ENCODE results near the gene FOXP1.

GRCh38 chr3:71228156-71228866 lies 355.2 kb downstream of the FOXP1 start:
- TF ChIP-seq, protein P1, sequence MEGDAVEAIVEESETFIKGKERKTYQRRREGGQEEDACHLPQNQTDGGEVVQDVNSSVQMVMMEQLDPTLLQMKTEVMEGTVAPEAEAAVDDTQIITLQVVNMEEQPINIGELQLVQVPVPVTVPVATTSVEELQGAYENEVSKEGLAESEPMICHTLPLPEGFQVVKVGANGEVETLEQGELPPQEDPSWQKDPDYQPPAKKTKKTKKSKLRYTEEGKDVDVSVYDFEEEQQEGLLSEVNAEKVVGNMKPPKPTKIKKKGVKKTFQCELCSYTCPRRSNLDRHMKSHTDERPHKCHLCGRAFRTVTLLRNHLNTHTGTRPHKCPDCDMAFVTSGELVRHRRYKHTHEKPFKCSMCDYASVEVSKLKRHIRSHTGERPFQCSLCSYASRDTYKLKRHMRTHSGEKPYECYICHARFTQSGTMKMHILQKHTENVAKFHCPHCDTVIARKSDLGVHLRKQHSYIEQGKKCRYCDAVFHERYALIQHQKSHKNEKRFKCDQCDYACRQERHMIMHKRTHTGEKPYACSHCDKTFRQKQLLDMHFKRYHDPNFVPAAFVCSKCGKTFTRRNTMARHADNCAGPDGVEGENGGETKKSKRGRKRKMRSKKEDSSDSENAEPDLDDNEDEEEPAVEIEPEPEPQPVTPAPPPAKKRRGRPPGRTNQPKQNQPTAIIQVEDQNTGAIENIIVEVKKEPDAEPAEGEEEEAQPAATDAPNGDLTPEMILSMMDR (IDR thresholded peaks at IDR 0.05) = no peak
- no peak for TF ChIP-seq POLR2A (IDR thresholded peaks at IDR 0.05)

Data from adrenal gland (tissue), 5 donors.